TTC549 (cell line): ENCODE measurements around the gene FUT3.
"Not testable (repeated sequence)": the region's sequence is repeated elsewhere in the genome, so short reads cannot be mapped to it uniquely, and the experiment has no call there.

Source experiments
- FAIRE-seq: peaks from 2 replicates; lab custom pipeline; 2012; peaks lifted over from hg19 to GRCh38; lab: Jason Lieb, UNC

The FUT3 gene

GRCh38 chr19:5844456-5845433, 6.5 kb downstream of the FUT3 start:
- FAIRE-seq, result no peak

GRCh38 chr19:5843295-5843927, 7.8 kb downstream of the FUT3 start:
- no peak for FAIRE-seq

- FAIRE-seq, result not testable (repeated sequence)
Observed at GRCh38 chr19:5841735-5842111, 9.5 kb downstream of the FUT3 start.

GRCh38 chr19:5839065-5840017, 11.9 kb downstream of the FUT3 start, which contains the start of gene FUT6:
TSS of gene FUT6 (minus strand) at chr19:5839702. CDS start at chr19:5832567, 7,135 bp downstream.
- FAIRE-seq, result no peak

- no peak for FAIRE-seq
Observed at GRCh38 chr19:5838353-5839064, 12.7 kb downstream of the FUT3 start.

GRCh38 chr19:5837761-5838352, 13.4 kb downstream of the FUT3 start:
- FAIRE-seq, result no peak

- FAIRE-seq, result no peak
Observed at GRCh38 chr19:5832527-5833216, 18.6 kb downstream of the FUT3 start.

- no peak for FAIRE-seq
Observed at GRCh38 chr19:5832061-5832460, 19.2 kb downstream of the FUT3 start.

GRCh38 chr19:5831159-5831558, 20.1 kb downstream of the FUT3 start:
- FAIRE-seq, result no peak

GRCh38 chr19:5829567-5830310, 21.5 kb downstream of the FUT3 start:
- FAIRE-seq, result no peak

- no peak for FAIRE-seq
Observed at GRCh38 chr19:5828661-5829566, 22.3 kb downstream of the FUT3 start.

GRCh38 chr19:5827891-5828660, 23.2 kb downstream of the FUT3 start:
- FAIRE-seq, result no peak

- no peak for FAIRE-seq
Observed at GRCh38 chr19:5827342-5827890, 23.8 kb downstream of the FUT3 start.

GRCh38 chr19:5826531-5827341, 24.5 kb downstream of the FUT3 start:
- no peak for FAIRE-seq

GRCh38 chr19:5825178-5825577, 26.1 kb downstream of the FUT3 start:
- no peak for FAIRE-seq

- no peak for FAIRE-seq
Observed at GRCh38 chr19:5824751-5825150, 26.5 kb downstream of the FUT3 start.
